ENCODE results near the gene CD58. TPM values are rescaled to one million over a fixed set of nuclear protein-coding genes. Genes with fewer than 3 reads are reported as not detected.

The CD58 gene
- total and polyA plus RNA-seq, 4 donors, result 5.1 to 30.2 (median 10.8) TPM

- no peaks in the 10 kb centered on the region for H3K9me3 ChIP-seq (ENCODE audit: control insufficient read depth in 4 of 4, low read length in 3 of 4)
- no peak for TF ChIP-seq GABPA (IDR thresholded peaks at IDR 0.05 in 1 of 2, conservative IDR thresholded peaks at IDR 0.05 in 1 of 2)
- no peak for TF ChIP-seq RXRA (IDR thresholded peaks at IDR 0.05)
- no peak for TF ChIP-seq NR2F2 (IDR thresholded peaks at IDR 0.05)
- TF ChIP-seq REST (IDR thresholded peaks at IDR 0.05), result no peak
- 89% methylated on average over 3 of the region's 3 CpGs for WGBS
- H3K27ac ChIP-seq (ENCODE audit: low read depth in 1 of 2, low read length in 2 of 2), result no peak overlapping the region
- H3K36me3 ChIP-seq (ENCODE audit: control insufficient read depth in 4 of 4, insufficient read depth in 3 of 4, low read depth in 1 of 4, low read length in 3 of 4), result peaks cover 1 to 10% (median 3%) of the 10 kb centered on the region in 4 donors
- no peaks in the 10 kb centered on the region for H3K4me1 ChIP-seq (ENCODE audit: control insufficient read depth in 4 of 4, insufficient read depth in 4 of 4, low read length in 3 of 4)
- H3K4me3 ChIP-seq (ENCODE audit: low read depth in 1 of 3, low read length in 3 of 3), result no peak overlapping the region
- H3K9ac ChIP-seq (ENCODE audit: low read depth in 1 of 2, low read length in 2 of 2), result no peak overlapping the region
- no peak for DNase-seq (ENCODE audit: low spot score)
- H3K27me3 ChIP-seq (ENCODE audit: control insufficient read depth in 4 of 4, insufficient read depth in 4 of 4, low read length in 3 of 4), result no peaks in the 10 kb centered on the region
These were observed 33.6 kb downstream of the CD58 start for GRCh38 chr1:116537040-116537831.

GRCh38 chr1:116534014-116534739 lies 36.6 kb downstream of the CD58 start:
- peaks cover 1 to 8% (median 3%) of the 10 kb centered on the region in 4 donors for H3K36me3 ChIP-seq (ENCODE audit: control insufficient read depth in 4 of 4, insufficient read depth in 3 of 4, low read depth in 1 of 4, low read length in 3 of 4)

More at GRCh38 chr1:116534014-116534739, 36.6 kb downstream of the CD58 start:
- no peak for TF ChIP-seq SP1 (IDR thresholded peaks at IDR 0.05)
- no peak for TF ChIP-seq YY1 (IDR thresholded peaks at IDR 0.05)
- no peak for TF ChIP-seq ZBTB33 (IDR thresholded peaks at IDR 0.05)
- no peak for TF ChIP-seq FOXA2 (IDR thresholded peaks at IDR 0.05)
- TF ChIP-seq RAD21 (IDR thresholded peaks at IDR 0.05), result no peak
- TF ChIP-seq CTCF (IDR thresholded peaks at IDR 0.05; ENCODE audit: low read depth, low read length, missing input control), result no peak
- TF ChIP-seq EGR1 (IDR thresholded peaks at IDR 0.05; ENCODE audit: low read depth in 2 of 2), result no peak
- TF ChIP-seq FOXA1 (IDR thresholded peaks at IDR 0.05), result no peak
- no peak for TF ChIP-seq ATF3 (IDR thresholded peaks at IDR 0.05)
- TF ChIP-seq MAX (IDR thresholded peaks at IDR 0.05), result no peak
- TF ChIP-seq REST (IDR thresholded peaks at IDR 0.05), result no peak
- TF ChIP-seq HNF4G (IDR thresholded peaks at IDR 0.05), result no peak
- no peak for TF ChIP-seq HNF4A (conservative IDR thresholded peaks at IDR 0.05)
- no peak for TF ChIP-seq TAF1 (conservative IDR thresholded peaks at IDR 0.05)
- no peak for TF ChIP-seq NR2F2 (IDR thresholded peaks at IDR 0.05)
- TF ChIP-seq RXRA (IDR thresholded peaks at IDR 0.05), result no peak
- TF ChIP-seq GABPA (IDR thresholded peaks at IDR 0.05 in 1 of 2, conservative IDR thresholded peaks at IDR 0.05 in 1 of 2), result no peak
- TF ChIP-seq JUND (IDR thresholded peaks at IDR 0.05), result no peak
- H3K27me3 ChIP-seq (ENCODE audit: control insufficient read depth in 4 of 4, insufficient read depth in 4 of 4, low read length in 3 of 4), result no peaks in the 10 kb centered on the region
- H3K9me3 ChIP-seq (ENCODE audit: control insufficient read depth in 4 of 4, low read length in 3 of 4), result no peaks in the 10 kb centered on the region
- no peaks in the 10 kb centered on the region for H3K4me1 ChIP-seq (ENCODE audit: control insufficient read depth in 4 of 4, insufficient read depth in 4 of 4, low read length in 3 of 4)
- DNase-seq (ENCODE audit: low spot score), result no peak
- no peak overlapping the region for H3K27ac ChIP-seq (ENCODE audit: low read depth in 1 of 2, low read length in 2 of 2)
- WGBS, result 91% methylated on average over 45 of the region's 45 CpGs
- no peak overlapping the region for H3K9ac ChIP-seq (ENCODE audit: low read depth in 1 of 2, low read length in 2 of 2)
- H3K4me3 ChIP-seq (ENCODE audit: low read depth in 1 of 3, low read length in 3 of 3), result no peak overlapping the region
